GM18951 (cell line): Measurements from ENCODE around the gene BRIX1.

Experiments
- POLR2A ChIP-seq: IDR thresholded peaks from 4 replicates; pipeline ENCODE4 v1.6.1; 2011; ENCODE audit warnings: mild to moderate bottlenecking; ENCODE audit not compliant: insufficient read length, insufficient read depth; ENCODE audit errors: extremely low read depth
- in situ Hi-C: fragments of 300-500 bp; cut with MboI; formaldehyde crosslinking; loops from one replicate; pipeline ENCODE4 v1.12.0; 2022; ENCODE audit warnings: low sequenced_read_pairs, mixed read lengths, inconsistent platforms; ENCODE audit not compliant: unreplicated experiment

The BRIX1 gene

GRCh38 chr5:34923694-34924461 is 8.4 kb downstream of the BRIX1 start:
- in situ Hi-C loops: loop anchor here (25.0 kb wide), 1 partner anchor 437 kb away; no protein-coding TSS in a partner anchor
- TF ChIP-seq POLR2A: no peak

GRCh38 chr5:34924462-34924765 is 8.9 kb downstream of the BRIX1 start:
- no peak for TF ChIP-seq POLR2A
- in situ Hi-C loops: loop anchor here (25.0 kb wide), 1 partner anchor 437 kb away; no protein-coding TSS in a partner anchor

GRCh38 chr5:34926318-34926888 is 10.9 kb downstream of the BRIX1 start:
- in situ Hi-C loops: no loop called here

GRCh38 chr5:34927785-34928184 is 12.3 kb downstream of the BRIX1 start:
- TF ChIP-seq POLR2A: no peak
- in situ Hi-C loops: no loop called here

More at GRCh38 chr5:34926318-34926888, 10.9 kb downstream of the BRIX1 start:
- no peak for TF ChIP-seq POLR2A

- TF ChIP-seq POLR2A: no peak
- in situ Hi-C loops: no loop called here
Measured at GRCh38 chr5:34928267-34928666, 12.8 kb downstream of the BRIX1 start.

- in situ Hi-C loops: no loop called here
- no peak for TF ChIP-seq POLR2A
Measured at GRCh38 chr5:34929134-34929719, 13.7 kb downstream of the BRIX1 start, which contains the start of gene DNAJC21. Gene DNAJC21 (plus strand): TSS chr5:34929559. CDS start chr5:34929820, 261 bp downstream.

- in situ Hi-C loops: no loop called here
- peak; percentile 59 for TF ChIP-seq POLR2A
Measured at GRCh38 chr5:34929720-34930461, 14.4 kb downstream of the BRIX1 start.

GRCh38 chr5:34930462-34930844 is 14.9 kb downstream of the BRIX1 start:
- in situ Hi-C loops: no loop called here
- TF ChIP-seq POLR2A: no peak

GRCh38 chr5:34930870-34931269 is 15.4 kb downstream of the BRIX1 start:
- in situ Hi-C loops: no loop called here
- TF ChIP-seq POLR2A: no peak

GRCh38 chr5:34932947-34933346 is 17.4 kb downstream of the BRIX1 start:
- in situ Hi-C loops: no loop called here
- no peak for TF ChIP-seq POLR2A

GRCh38 chr5:34941936-34942335 is 26.4 kb downstream of the BRIX1 start:
- TF ChIP-seq POLR2A: no peak
- in situ Hi-C loops: no loop called here

GRCh38 chr5:34944044-34944443 is 28.5 kb downstream of the BRIX1 start:
- in situ Hi-C loops: no loop called here
- TF ChIP-seq POLR2A: no peak

- TF ChIP-seq POLR2A: no peak
- in situ Hi-C loops: no loop called here
Measured at GRCh38 chr5:34944460-34945047, 29.0 kb downstream of the BRIX1 start.

- no peak for TF ChIP-seq POLR2A
- in situ Hi-C loops: loop anchor here (10.0 kb wide), 1 partner anchor 47 kb away; no protein-coding TSS in a partner anchor
Measured at GRCh38 chr5:34957321-34957720, 41.8 kb downstream of the BRIX1 start.
